ENCODE measurements around the gene TINAGL1.

TINAGL1 gene

DNA sequence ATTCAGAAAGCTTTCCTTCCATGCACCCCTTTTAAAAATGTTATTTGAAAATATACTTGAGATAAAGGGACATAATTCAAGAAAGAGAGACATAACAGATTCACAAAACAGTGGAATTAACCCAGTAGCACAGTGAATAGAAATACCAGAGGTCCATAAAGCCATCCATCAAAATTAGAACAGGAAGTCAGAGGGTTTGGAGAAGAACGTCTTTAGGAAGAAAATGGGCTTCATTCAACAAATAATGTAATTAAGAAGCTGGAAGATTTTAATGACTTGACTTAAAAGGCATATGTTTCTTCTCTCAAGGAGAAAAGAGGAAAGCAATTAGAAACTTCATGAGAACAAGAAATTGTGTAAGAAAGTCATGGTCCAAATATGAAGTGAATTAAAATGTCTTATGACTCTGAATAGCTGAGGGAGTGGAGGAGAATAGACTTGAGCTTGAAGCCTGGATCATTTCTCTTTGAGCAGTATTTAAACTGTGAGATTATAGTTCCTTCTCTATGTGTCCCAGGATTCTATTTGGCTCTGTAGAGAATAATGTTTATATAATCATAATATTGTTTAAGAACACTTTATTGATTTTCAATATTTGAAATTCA, 33.3 kb downstream of the TINAGL1 start:
- no peak for FAIRE-seq

DNA sequence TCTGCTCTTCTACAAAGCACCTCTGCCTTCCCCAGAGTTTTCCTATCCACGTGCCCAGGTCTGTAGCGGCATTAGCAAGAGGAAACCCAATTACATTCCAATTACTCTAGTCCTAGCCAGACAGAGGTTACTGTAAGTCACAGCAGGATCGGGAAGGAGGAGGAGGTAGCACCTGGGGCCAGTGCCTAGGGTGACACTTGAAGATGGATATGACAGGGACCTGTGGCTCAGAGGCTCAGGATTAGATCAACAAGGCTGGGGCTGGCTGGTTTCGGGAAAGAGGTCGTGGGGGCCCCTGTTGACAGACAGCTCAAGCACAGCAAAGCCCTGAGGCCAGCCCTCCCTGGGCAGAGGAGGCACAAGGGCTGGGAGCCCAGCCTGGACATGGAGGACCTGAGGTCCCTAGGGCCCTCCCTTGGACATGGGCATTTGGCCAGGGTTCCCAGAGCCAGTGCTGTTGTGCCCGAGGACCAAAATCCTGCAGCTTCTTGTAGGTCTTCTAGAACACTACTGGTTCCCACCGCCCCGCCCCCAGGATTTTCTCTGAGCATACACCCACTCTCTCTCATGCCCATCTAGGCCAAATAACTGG, 38.2 kb downstream of the TINAGL1 start:
- no peak for FAIRE-seq

DNA sequence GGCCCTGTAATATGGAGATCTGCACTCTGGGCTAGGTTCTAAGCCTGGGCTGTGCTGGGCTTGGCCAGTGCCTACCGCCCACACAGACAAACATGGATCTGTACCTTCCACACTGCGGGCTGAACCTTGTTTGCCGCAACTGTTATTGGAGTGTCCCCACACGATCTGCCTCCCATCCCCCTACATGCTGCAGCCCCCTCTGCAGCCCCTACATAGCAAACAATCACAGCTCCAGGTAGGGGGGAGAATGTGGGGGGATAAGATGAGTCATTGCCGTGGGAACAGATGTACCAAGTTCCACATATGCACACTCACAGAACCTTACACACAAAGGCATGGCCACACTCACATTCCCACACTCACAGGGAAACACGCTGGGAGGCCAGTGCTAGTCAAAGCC, 39.1 kb downstream of the TINAGL1 start:
- FAIRE-seq: no peak

DNA sequence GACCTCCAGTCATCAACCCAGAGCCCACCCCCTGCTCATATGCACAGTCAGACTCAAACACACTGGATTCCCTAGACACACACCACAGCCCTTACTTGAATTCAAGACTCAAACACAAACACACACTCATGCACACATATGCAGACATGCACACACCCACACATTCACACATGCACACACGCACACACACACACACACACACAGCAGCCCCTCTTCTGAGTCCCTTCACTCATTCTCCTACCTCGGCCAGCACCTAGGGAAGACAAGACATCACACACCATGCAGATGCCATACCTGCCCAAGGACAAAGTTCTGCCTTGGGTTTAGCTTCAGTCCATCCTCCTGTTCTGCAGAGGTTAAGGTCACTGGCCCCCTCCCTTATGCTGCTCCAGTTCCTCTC, 39.6 kb downstream of the TINAGL1 start:
- FAIRE-seq: no peak

DNA sequence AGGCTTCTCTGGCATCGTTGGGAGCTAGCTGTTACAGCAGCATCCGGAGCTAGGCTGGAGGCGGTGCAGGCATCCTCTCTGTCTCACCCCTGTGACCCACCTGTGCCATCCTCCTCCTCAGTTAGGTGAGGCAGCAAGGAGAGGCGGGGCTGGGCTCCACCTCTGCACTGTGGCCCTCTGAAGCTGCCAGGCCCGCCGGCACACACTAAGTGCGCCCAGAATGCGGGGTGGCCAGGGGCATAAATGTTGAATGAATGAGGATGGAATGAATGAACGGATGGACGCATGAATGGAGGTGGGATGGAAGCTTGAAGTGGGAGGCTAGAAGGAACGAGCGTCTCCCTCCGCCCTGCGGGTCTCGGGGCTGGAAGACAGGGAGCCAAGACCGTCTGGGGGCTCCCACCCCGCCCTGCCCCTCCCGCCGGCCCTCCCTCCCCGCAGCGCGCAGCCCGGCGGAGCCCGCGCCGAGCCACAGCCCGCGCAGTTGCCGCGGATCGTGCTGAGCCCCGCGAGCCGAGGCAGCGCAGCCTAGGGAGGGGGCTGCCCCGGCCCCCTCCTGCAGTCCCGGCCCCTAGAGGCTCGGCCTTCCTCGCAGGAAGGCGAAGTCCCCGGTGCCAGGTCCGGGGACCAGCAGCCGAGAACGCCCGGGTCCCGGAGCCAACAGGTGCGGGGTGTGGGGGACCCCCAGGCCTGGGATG, 41.1 kb downstream of the TINAGL1 start, which contains the start of gene HCRTR1:
Gene HCRTR1, plus strand, starts transcription at position 472 of the 698 bp plus-strand sequence. CDS start 1,504 bp downstream, outside the sequence.
- no peak for FAIRE-seq

DNA sequence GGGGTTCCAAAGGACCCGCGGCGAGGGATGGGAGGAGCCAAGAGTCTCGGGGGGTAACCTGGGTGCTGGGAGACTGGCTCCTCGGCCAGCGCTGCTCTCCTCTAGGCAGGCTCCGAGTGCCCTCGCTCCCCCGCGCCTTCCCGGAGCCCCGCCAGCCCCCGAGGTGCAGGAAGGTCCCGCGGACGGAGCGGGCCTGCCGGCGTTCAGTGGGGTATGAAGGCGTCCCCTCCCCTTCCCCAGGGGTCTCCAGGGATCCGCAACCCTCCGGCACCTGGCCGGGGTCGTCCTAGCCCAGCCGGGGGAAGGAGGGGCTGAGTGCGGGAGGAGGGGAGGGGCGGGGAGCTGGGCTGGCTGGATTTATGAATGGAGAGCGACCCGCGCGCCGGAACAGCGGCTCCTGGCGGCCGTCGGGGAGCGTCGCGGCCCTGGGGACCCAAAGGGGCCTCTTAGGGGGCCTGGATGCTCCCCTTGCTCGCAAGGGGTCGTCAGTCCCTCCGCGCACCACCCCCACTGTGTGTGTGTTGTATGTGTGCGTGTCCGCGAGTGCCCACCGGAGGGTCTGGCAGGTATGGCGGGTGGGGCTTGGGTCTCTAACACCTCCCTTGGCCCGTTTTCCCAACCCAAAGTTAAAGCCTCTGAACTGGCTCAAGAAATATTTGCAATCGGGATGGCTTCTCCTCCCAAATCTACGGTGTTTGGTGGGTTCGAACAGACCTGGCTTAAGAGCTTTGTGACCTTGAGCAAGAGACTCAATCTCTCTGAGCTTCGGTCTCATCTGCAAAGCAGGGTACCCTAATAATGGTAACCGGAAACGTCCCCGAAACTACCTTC, 41.8 kb downstream of the TINAGL1 start:
- no peak for FAIRE-seq

DNA sequence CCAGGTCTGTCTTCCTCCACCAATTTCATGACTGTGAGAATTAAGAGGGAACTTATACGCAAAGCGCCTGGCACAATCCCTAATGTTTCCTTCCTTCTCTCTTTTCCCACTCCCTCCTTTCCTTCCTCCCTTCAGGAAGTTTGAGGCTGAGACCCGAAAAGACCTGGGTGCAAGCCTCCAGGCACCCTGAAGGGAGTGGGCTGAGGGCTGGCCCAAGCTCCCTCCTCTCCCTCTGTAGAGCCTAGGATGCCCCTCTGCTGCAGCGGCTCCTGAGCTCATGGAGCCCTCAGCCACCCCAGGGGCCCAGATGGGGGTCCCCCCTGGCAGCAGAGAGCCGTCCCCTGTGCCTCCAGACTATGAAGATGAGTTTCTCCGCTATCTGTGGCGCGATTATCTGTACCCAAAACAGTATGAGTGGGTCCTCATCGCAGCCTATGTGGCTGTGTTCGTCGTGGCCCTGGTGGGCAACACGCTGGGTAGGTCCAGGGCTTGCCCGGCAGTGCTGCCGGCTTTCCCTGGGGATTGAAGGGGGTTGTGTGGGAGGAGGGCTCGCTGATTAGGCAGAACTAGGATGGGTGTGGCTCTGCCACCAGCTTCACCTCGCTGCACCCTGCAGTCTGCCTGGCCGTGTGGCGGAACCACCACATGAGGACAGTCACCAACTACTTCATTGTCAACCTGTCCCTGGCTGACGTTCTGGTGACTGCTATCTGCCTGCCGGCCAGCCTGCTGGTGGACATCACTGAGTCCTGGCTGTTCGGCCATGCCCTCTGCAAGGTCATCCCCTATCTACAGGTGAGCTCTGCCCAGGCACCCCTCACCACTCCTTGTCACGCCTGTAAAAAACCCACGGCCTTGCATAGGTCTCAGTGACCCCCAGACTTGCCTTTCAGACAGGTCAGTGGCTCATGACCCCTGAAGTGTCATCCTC, 42.9 kb downstream of the TINAGL1 start:
- no peak for FAIRE-seq

DNA sequence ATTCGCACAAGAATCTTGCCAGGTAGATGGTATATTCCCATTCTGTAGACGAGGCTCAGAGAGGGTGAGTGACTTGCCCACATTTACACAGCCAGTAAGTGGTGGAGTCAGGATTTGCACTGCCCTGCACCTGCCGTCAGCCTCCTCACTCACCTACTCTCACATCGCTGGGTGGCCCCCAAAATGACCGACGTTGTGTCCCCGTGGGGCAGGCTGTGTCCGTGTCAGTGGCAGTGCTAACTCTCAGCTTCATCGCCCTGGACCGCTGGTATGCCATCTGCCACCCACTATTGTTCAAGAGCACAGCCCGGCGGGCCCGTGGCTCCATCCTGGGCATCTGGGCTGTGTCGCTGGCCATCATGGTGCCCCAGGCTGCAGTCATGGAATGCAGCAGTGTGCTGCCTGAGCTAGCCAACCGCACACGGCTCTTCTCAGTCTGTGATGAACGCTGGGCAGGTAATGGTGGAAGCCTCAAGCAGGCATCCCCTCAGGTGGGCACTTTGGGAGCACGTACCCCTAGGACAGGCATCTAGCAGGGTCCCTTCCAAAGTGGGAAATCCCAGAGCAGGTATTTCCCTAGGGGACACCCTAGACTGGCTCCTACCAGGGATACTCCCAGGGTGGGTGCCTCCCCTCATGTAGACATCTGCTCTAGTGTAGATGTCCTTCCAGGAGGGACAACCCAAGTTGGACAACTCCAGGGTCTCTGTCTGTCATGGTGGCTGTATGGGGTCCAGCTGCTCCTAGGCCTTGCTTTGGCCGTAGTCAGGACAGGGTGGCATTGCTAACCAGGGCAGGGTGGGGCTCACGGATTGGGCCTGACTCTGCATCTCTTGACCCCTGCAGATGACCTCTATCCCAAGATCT, 44.5 kb downstream of the TINAGL1 start:
- no peak for FAIRE-seq

DNA sequence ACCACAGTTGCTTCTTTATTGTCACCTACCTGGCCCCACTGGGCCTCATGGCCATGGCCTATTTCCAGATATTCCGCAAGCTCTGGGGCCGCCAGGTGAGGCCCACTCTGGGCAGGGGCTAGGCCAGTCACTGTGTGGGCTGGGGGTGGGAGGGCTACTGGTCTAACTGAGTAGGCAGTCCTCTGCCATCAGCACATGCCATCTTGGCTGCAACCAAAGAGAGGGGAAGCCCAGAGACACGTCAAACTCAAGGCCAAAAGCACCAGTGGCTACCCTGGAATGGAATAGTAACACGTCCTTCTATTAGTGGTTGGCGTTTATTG, 45.1 kb downstream of the TINAGL1 start:
- FAIRE-seq: no peak

DNA sequence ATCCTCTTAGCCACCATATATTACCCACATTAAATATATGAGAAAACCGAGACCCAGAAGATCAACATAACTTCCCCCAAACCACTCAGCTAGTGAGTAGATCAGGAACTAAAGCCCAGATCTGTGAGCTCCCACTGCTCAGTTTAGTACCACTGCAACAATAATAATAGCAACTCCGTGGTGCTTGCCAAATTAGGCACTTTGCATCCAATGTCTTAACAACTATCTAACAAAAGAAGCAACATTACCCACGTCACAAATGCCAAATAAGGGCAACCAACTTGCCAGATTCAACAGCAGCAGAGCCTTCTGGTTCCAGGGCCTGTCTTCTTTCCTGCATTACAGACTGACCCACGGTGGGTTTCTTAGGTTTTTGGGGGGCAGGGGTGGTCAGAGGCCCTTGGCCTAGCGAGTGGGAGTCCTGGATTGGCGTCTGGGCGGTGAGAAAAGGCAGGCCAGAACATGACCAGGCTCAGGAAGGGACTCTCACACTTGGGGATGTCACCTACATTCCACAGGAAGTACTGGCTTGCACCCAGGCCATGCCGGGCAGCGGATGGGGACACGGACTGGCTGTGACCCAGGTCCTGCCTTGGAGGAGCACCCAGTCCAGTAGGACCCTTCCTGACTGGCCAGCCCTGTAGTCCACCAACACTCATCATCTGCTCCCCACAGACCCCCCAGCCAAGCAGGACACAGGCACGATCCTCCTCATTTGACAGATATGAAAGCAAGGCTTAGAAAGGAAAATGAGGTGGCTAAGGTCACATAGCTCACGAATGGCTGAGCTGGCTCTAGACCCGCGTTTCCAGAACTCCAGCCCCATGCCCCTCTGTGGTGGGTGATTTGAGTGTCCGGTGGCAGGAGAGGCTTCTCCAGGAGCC, 45.8 kb downstream of the TINAGL1 start:
- no peak for FAIRE-seq

DNA sequence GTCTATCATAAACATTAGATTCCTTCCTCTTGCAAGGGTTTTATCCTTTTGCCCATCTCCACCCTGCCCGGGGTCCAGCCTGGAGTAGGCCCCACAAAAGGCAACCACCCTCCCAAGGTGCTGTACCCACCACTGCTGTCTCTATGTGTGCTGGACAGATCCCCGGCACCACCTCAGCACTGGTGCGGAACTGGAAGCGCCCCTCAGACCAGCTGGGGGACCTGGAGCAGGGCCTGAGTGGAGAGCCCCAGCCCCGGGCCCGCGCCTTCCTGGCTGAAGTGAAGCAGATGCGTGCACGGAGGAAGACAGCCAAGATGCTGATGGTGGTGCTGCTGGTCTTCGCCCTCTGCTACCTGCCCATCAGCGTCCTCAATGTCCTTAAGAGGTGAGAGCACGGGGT, 47.0 kb downstream of the TINAGL1 start:
- FAIRE-seq: no peak

DNA sequence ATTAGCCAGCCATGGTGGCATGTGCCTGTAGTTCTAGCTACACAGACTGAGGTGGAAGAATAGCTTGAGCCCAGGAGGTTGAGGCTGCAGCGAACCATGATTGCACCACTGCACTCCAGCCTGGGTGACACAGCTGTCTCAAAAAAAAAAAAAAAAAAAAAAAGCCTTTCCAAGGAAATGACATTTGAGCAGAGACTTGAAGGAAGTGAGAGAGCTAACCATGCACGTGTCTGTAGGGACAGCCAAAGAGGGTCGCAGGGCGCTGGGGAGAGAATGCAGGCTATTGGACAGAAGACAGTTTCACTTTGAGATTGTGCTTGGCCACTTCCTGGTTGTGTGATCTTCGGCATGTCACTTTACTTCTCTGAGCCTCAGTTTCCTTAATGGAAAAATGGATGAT, 48.0 kb downstream of the TINAGL1 start:
- FAIRE-seq: no peak

DNA sequence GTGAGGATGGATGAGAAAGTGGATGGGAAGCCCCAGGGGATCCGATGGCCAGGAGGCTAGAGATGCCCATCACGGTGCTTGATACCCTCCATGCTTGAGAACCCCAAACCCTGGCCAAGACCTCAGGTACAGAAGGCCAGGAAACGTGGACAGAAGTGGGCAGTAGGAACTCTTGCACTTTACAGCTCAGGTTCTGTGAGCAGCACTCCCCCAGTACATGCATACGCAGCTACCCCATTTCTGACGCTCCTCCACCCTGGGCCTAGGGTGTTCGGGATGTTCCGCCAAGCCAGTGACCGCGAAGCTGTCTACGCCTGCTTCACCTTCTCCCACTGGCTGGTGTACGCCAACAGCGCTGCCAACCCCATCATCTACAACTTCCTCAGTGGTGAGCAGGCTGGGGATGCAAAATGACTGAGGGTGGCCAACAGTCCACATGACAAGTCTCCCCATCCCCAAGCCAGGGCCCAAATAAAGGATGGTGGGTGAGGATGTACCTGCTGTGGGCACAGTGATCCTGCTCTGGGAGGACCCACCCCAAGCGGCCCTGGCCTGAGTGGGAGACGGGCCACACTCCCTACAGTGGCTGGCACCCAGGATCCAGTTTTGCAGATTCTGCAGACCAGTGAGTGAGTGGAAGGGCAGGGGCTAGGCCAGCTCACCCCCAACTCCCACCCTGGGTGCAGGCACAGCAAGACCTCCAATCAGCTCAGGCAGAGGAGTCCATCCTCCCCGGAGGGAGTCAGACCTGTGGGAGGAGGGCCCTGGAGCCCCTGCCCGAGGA, 48.6 kb downstream of the TINAGL1 start:
- no peak for FAIRE-seq

DNA sequence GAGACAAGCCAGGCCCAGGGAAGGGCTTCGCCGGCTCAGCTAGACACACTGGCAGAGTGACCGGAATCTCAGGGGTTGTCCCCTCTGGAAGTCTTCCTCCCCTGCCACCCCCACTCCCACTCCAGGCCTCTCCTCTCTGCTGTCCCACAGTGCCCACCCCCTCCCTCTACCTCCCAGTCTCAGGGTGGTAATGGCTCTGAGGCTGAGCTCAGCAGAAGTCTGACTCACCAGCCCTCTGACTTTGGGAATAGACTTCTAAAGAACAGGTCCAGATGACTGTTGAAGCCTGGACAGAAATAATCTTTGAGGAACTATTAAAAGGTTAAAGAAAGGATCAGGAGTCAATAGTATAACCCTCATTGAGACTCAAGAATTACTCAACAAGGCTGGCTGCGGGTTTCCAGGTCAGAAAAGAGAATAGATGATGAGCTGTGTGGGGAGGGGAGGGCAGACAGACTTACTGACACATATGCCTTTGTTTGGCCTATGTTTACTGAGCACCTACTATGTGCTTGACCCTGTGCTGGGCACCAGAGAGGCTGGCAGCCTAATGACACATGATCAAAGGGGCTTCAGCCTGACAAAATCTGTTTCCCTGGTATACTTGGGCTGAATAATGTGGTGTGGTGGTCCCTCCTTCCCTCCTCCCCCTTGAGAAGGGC, 49.4 kb downstream of the TINAGL1 start:
- FAIRE-seq: no peak

DNA sequence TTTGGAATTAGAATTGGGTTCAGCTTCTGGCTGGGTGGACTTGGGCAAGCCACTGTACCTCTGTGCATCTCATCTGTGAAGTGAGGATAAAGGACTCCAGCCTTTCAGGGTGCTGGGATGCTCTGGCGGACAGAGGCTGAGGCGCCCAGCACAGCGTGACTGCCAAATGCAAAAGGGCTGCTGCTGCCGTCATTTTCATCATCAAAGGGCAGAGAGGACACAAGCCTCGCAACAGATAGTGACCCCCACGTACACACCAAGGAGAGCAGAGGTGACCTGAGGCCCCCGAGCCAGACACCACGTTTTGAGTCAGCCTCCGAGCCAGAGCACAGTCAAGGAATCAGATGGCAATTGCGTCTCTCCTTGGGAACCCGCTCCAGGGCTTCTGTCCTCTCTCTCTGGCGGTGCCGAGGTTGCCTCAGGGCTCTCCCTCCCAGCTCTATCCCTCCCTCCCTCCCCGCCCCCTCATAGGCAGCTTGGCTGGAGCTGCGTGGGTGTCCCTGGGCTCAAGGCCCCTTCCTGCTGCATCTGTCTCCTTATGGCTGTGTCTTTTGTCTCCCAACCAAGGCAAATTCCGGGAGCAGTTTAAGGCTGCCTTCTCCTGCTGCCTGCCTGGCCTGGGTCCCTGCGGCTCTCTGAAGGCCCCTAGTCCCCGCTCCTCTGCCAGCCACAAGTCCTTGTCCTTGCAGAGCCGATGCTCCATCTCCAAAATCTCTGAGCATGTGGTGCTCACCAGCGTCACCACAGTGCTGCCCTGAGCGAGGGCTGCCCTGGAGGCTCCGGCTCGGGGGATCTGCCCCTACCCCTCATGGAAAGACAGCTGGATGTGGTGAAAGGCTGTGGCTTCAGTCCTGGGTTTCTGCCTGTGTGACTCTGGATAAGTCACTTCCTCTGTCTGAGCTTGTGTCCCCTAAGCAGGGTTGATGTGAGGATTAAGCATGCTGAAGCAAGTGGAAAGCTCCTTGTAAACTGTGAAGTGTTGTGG, 50.2 kb downstream of the TINAGL1 start:
- FAIRE-seq: no peak

DNA sequence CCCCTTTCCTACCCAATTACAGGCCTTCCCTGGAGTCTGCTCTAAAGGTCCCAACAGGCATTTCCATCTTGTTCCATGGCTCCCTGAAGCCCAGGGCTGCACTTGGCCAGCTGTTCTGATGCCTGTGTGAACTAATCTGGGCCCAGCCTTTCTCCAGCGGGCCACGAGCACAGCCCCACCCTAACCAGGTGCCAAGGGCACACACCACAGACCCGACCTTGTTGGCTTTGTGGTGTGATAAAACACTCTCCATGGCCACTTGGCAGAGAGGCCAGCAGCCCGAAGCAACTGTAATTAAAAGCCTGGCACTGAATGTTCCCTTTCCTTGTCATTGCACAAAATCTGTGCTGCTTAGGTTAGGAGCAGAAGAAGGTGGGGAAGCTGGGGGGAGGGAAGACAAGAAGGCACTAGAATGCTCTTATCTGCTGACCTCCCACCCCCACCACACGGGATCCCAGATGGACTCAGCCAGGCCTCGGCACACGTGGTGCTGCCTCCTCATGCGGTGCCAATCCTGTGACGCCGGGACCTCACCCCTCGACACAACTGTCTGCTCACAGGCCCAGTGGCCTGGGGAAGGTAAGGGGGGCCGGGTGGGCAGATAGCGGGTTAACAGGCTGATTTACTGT, 51.1 kb downstream of the TINAGL1 start:
- no peak for FAIRE-seq

DNA sequence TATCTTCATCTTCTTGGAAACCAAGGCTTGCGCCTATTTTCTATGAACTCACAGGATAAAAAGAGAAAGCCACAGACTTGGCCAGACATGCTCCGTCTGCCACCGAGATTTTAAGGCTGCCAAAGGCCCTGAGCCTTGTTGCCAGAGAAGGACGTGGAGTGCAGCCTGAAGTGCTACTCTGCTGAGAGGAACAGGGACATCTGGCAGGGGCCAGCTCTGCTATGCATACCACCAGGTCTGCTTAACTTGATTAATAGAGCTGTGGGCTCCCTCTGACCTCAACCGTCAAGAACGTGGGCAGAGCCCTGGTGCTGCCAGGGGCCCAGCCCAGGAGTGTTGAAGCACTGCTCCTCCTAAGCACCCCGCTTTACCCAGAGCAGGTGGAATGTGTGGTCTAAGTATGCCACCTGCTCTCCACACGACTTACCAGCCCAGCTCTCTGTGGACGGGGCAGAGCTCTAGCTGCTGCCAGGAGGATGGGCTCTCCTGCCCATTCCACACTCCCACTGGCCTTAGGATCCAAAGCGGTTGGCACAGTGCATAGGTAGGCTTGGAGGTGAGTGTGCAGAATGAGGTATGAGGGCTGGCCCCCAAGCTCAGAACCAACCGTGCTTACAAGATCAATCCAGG, 51.7 kb downstream of the TINAGL1 start:
- FAIRE-seq: no peak
